GM12878 (cell line): ENCODE data around the gene NHS. TPM values are rescaled to one million over a fixed set of nuclear protein-coding genes. Genes with fewer than 3 reads are reported as not detected.

ENCODE experiments used
- ATAC-seq: fragments of 200-7000 bp; cut with Tn5 transposase; 3 replicates; pipeline ENCODE4 v1.9.1; 2020; ENCODE audit warnings: mild to moderate bottlenecking, moderate library complexity
- BruUV-seq: library from RNA; stranded (reverse); fragments of 400-500 nt; replicated peaks from 2 replicates; lab custom pipeline; 2021; lab: Mats Ljungman, UMichigan
- CTCF ChIA-PET: fragments of 300-600 bp; sonication (Branson Sonifier 250); formaldehyde crosslinking; extraction: SDS; loops from one replicate; lab custom pipeline; 2021; ENCODE audit warnings: inconsistent platforms; lab: Yijun Ruan, JAX
- POLR2A ChIA-PET: fragments of 350-600 bp; formaldehyde crosslinking; extraction: SDS; loops from one replicate; lab custom pipeline; 2021; ENCODE audit warnings: inconsistent platforms; lab: Charles Lee
- RAD21 ChIA-PET: fragments of 300-600 bp; sonication (Branson Sonifier 250); formaldehyde crosslinking; loops from one replicate; lab custom pipeline; 2023; ENCODE audit warnings: antibody characterized with exemption; ENCODE audit not compliant: unreplicated experiment; lab: Charles Lee
- SMC1A ChIA-PET: fragments of 300-600 bp; sonication (Branson Sonifier 250); formaldehyde crosslinking; loops from one replicate; lab custom pipeline; 2023; ENCODE audit not compliant: unreplicated experiment, uncharacterized antibody; lab: Charles Lee
- DNase-seq: peaks from one replicate; pipeline ENCODE4 v3.0.0-alpha.2; 2011; ENCODE audit warnings: low read depth, low spot score
- FAIRE-seq: peaks from 3 replicates; lab custom pipeline; 2011; peaks lifted over from hg19 to GRCh38; lab: Jason Lieb, UNC
- H2AFZ ChIP-seq: 2 replicates; pipeline ENCODE4 v1.6.0; 2011; ENCODE audit warnings: low read depth, low read length, control low read depth; ENCODE audit not compliant: control insufficient read depth
- H3K27ac ChIP-seq: 2 replicates; pipeline ENCODE4 v1.5.1; 2011; ENCODE audit warnings: control low read depth; ENCODE audit not compliant: control insufficient read depth, insufficient read depth
- H3K27me3 ChIP-seq, 2 experiments: replicated peaks in 1 of 2; 2 replicates each; pipeline versions ENCODE4 v1.6.0 to v1.6.1; 2011; ENCODE audit warnings: low read length in 1 of 2; ENCODE audit not compliant: control insufficient read depth in 2 of 2, insufficient read depth in 2 of 2
- H3K36me3 ChIP-seq, 2 experiments: 2 replicates each; pipeline ENCODE4 v1.5.1; 2011; ENCODE audit warnings: low read length in 1 of 2; ENCODE audit not compliant: control insufficient read depth in 2 of 2, insufficient read depth in 2 of 2
- H3K4me1 ChIP-seq: 2 replicates; pipeline ENCODE4 v1.6.1; 2011; ENCODE audit warnings: mild to moderate bottlenecking, low read length, moderate library complexity, mixed read lengths; ENCODE audit not compliant: control insufficient read depth, insufficient read depth
- H3K4me2 ChIP-seq: 2 replicates; pipeline ENCODE4 v1.6.0; 2011; ENCODE audit warnings: control low read depth; ENCODE audit not compliant: control insufficient read depth, insufficient read depth
- H3K4me3 ChIP-seq: fragments of 200-600 bp; sonication (generic); 2 replicates; pipeline ENCODE4 v1.5.1; 2016
- H3K79me2 ChIP-seq: 2 replicates; pipeline ENCODE4 v1.6.0; 2011; ENCODE audit warnings: low read length; ENCODE audit not compliant: control insufficient read depth, insufficient read depth
- H3K9ac ChIP-seq: 2 replicates; pipeline ENCODE4 v1.8.0; 2011; ENCODE audit warnings: low read length, control low read depth, mixed read lengths; ENCODE audit not compliant: control insufficient read depth, insufficient read depth
- H3K9me3 ChIP-seq: replicated peaks from 3 replicates; pipeline ENCODE4 v1.5.1; 2011; ENCODE audit warnings: mild to moderate bottlenecking, low read length; ENCODE audit not compliant: control insufficient read depth, insufficient read depth
- H4K20me1 ChIP-seq: 2 replicates; pipeline ENCODE4 v1.6.0; 2011; ENCODE audit not compliant: control insufficient read depth, insufficient read depth
- BHLHE40 ChIP-seq, 2 experiments: fragments of 450-650 bp in 1 of 2; IDR thresholded peaks; 2 replicates each; pipeline ENCODE4 v1.6.1; 2011 to 2017; ENCODE audit warnings: low read depth in 2 of 2, borderline replicate concordance in 1 of 2, improper control_type of control experiment in 1 of 2, low read length in 1 of 2, mild to moderate bottlenecking in 1 of 2
- BMI1 ChIP-seq: fragments of 450-650 bp; IDR thresholded peaks from 2 replicates; pipeline ENCODE4 v1.6.1; 2016; ENCODE audit warnings: mild to moderate bottlenecking, moderate library complexity, borderline replicate concordance
- CBFB ChIP-seq: IDR thresholded peaks from 2 replicates; pipeline ENCODE4 v1.6.1; 2016; ENCODE audit warnings: antibody characterized with exemption, low read depth
- E2F8 ChIP-seq: fragments of 450-650 bp; IDR thresholded peaks from 2 replicates; pipeline ENCODE4 v1.6.1; 2018; ENCODE audit warnings: mild to moderate bottlenecking, low read depth, moderate library complexity; ENCODE audit not compliant: partially characterized antibody
- GABPA ChIP-seq: IDR thresholded peaks from 2 replicates; pipeline ENCODE4 v1.6.1; 2014; ENCODE audit warnings: antibody characterized with exemption, low read depth, mild to moderate bottlenecking, inconsistent platforms
- GATAD2B ChIP-seq: fragments of 450-650 bp; conservative IDR thresholded peaks from 2 replicates; pipeline ENCODE4 v1.6.1; 2017; ENCODE audit warnings: low read depth, mild to moderate bottlenecking, moderate library complexity
- IRF5 ChIP-seq: fragments of 450-650 bp; IDR thresholded peaks from 2 replicates; pipeline ENCODE4 v1.6.1; 2017; ENCODE audit warnings: borderline replicate concordance
- MEF2A ChIP-seq: IDR thresholded peaks from 2 replicates; pipeline ENCODE4 v1.6.1; 2011; ENCODE audit warnings: low read depth, mild to moderate bottlenecking, low read length, moderate library complexity; ENCODE audit not compliant: insufficient read depth
- NKRF ChIP-seq: fragments of 450-650 bp; conservative IDR thresholded peaks from 2 replicates; pipeline ENCODE4 v1.6.1; 2017; ENCODE audit warnings: mild to moderate bottlenecking, moderate library complexity
- PAX8 ChIP-seq: fragments of 450-650 bp; IDR thresholded peaks from 2 replicates; pipeline ENCODE4 v1.6.1; 2017; ENCODE audit warnings: mild to moderate bottlenecking, moderate library complexity
- TCF3 ChIP-seq: IDR thresholded peaks from 2 replicates; pipeline ENCODE4 v1.6.1; 2012; ENCODE audit warnings: low read depth, mild to moderate bottlenecking, low read length, borderline replicate concordance; ENCODE audit not compliant: insufficient read depth
- USF2 ChIP-seq: IDR thresholded peaks from 2 replicates; pipeline ENCODE4 v1.6.1; 2011; ENCODE audit warnings: low read depth, low read length, improper control_type of control experiment, borderline replicate concordance
- ZBTB11 ChIP-seq: fragments of 450-650 bp; formaldehyde crosslinking; IDR thresholded peaks from 2 replicates; pipeline ENCODE4 v1.5.0; 2022; ENCODE audit warnings: mild to moderate bottlenecking, missing genetic modification characterization
- WGBS: methylation state at CpG from one replicate; pipeline ENCODE4 v1.1.6; 2016; ENCODE audit warnings: low lambda C conversion rate; ENCODE audit not compliant: insufficient replicate concordance, insufficient coverage; ENCODE audit errors: missing lambda C conversion rate; 5-methylcytosine and 5-hydroxymethylcytosine counted together
- in situ Hi-C: fragments of 300-500 bp; cut with MboI; formaldehyde crosslinking; loops from 9 replicates; pipeline ENCODE4 v1.14.3; 2018; ENCODE audit warnings: mixed read lengths
- intact Hi-C: fragments of 100-400 bp; cut with micrococcal nuclease; formaldehyde crosslinking; loops from one replicate; pipeline ENCODE4 v1.14.2; 2022; ENCODE audit not compliant: unreplicated experiment
- polyA plus RNA-seq, 11 experiments: library from polyadenylated mRNA; depleted of rRNA in 4 of 11; unstranded in 6 of 11; stranded (reverse) in 5 of 11; fragments of >200 nt; fragmentation: Nextera tagmentation in 4 of 11; fragmentation: Illumina TruSeq in 1 of 11; extraction: Ambion mirVana in 4 of 11; extraction: Trizol in 1 of 11; gene quantifications; 1 replicate in 1 of 11; 2 replicates in 10 of 11; pipeline versions ENCODE4 v1.2.1 to v1.2.3, GENCODE V29; 2011 to 2016; ENCODE audit warnings: inconsistent platforms in 2 of 11, missing spikeins in 2 of 11, low read depth in 1 of 11
- total RNA-seq, 4 experiments: library from RNA; depleted of rRNA in 3 of 4; stranded (reverse); fragments of >200 nt in 3 of 4; fragmentation: Illumina TruSeq in 1 of 4; extraction: Trizol in 1 of 4; gene quantifications; 2 replicates each; pipeline versions ENCODE4 v1.2.1 to v1.2.3, GENCODE V29; 2013 to 2021

NHS gene
- total and polyA plus RNA-seq, 10 of the 15 experiments (the other 5 are each of a cell fraction or from before 2014, with no cell fraction given): under 0.01 to 0.07 (median 0.03) TPM; not detected in 7

- Histone ChIP-seq H3K4me2 (no peak overlapping the region), H4K20me1 (no peaks in the 10 kb centered on the region), H3K9ac (no peak overlapping the region), H3K9me3 (no peaks in the 10 kb centered on the region), H3K27ac (no peak overlapping the region), H3K27me3 (0 out of 4 replicates have a peak, but pooled peaks cover 0 to 4% of the 10 kb centered on the region in 2 experiments), H3K4me3 (no peak overlapping the region), H3K79me2 (no peaks in the 10 kb centered on the region), H3K4me1 (no peaks in the 10 kb centered on the region), H3K36me3 (no peaks in the 10 kb centered on the region), H2AFZ (no peak overlapping the region)
- FAIRE-seq (no peak), ATAC-seq (no peak), DNase-seq (no peak)
- TF ChIP-seq GATAD2B (no peak), TCF3 (no peak), IRF5 (no peak), BHLHE40 (IDR thresholded peaks at IDR 0.05; ENCODE audit: borderline replicate concordance in 1 of 2, low read depth in 2 of 2, low read length in 1 of 2) (no peak), MEF2A (no peak), BMI1 (no peak), ZBTB11 (no peak), E2F8 (no peak), CBFB (no peak), USF2 (no peak), NKRF (no peak), GABPA (no peak), PAX8 (no peak)
- no TSS peak for BruUV-seq
- SMC1A ChIA-PET: no interaction called here
- RAD21 ChIA-PET: no interaction called here
- POLR2A ChIA-PET: no interaction called here
- WGBS: 43% methylated on average over 2 of the region's 3 CpGs
- in situ Hi-C loops: no loop called here
- intact Hi-C loops: no loop called here
- CTCF ChIA-PET: interaction anchor here (1.3 kb wide), 1 partner anchor 13 kb away, joined by 3 read pairs; no protein-coding TSS in a partner anchor
These were observed 96.9 kb downstream of the NHS start for GRCh38 chrX:17471861-17472260.
